Lower lobe of right lung (tissue), 2 donors: Measurements from ENCODE around the gene MAP1B. TPM values are rescaled to one million over a fixed set of nuclear protein-coding genes. Genes with fewer than 3 reads are reported as not detected.

Experiments
- ATAC-seq, 2 donors: fragments of 200-7000 bp; cut with Tn5 transposase; one replicate each; pipeline ENCODE4 v1.9.1; 2020 to 2022; ENCODE audit warnings: mild to moderate bottlenecking in 2 of 2, moderate library complexity in 2 of 2
- DNase-seq: peaks from one replicate; pipeline ENCODE4 v3.0.0-alpha.2; 2020
- H3K27ac ChIP-seq: fragments of 200-600 bp; one replicate; pipeline ENCODE4 v1.8.0; 2022
- H3K27me3 ChIP-seq: fragments of 200-600 bp; one replicate; pipeline ENCODE4 v1.8.0; 2022; ENCODE audit warnings: low read depth
- H3K36me3 ChIP-seq: fragments of 200-600 bp; one replicate; pipeline ENCODE4 v1.8.0; 2022; ENCODE audit warnings: mild to moderate bottlenecking
- H3K4me1 ChIP-seq: fragments of 200-600 bp; one replicate; pipeline ENCODE4 v1.8.0; 2022
- H3K4me3 ChIP-seq: fragments of 200-600 bp; one replicate; pipeline ENCODE4 v1.8.0; 2022; ENCODE audit warnings: mild to moderate bottlenecking
- H3K9me3 ChIP-seq: fragments of 200-600 bp; one replicate; pipeline ENCODE4 v1.8.0; 2022
- intact Hi-C: fragments of 100-400 bp; cut with DNase I; formaldehyde crosslinking; loops from one replicate; pipeline ENCODE4 v1.11.0; 2022
- total RNA-seq: library from RNA; stranded (reverse); fragmentation: NEBNext Ultra II Directional; extraction: Animal tissue kit (Norgen Biotek cat#: 25700); gene quantifications from one replicate; pipeline ENCODE4 v1.2.1, GENCODE V29; 2021
- TF ChIP-seq, protein P1 (sequence below): fragments of 200-600 bp; IDR thresholded peaks from one replicate; pipeline ENCODE4 v1.8.0; 2022; ENCODE audit warnings: antibody characterized with exemption, mild to moderate bottlenecking
- donor health status: DM: no; HTN: yes; CAD: no; lungs with severe emphysema.

Gene MAP1B
- total RNA-seq, 1 donor from 2014 or later, result 20.6 TPM

DNA sequence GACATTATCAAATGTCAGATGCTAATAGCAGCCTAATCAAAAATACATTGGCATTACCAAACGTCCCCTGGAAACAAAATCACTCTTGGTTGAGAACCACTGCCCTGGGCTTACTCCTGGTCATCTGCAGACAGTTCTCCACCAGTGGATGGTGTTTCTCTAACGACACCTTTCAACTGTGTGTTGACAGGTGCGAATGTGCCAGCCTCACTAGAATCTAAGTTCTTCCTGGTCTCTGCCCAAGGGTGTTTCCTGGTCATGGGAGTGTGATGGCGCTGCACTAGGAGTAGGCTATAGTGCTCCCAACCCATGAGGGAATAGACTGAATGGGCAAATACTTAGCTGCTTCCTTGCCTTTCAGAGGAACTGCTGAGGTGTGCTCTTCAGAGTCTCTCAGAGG is 106.9 kb downstream of the MAP1B start:
- H3K36me3 ChIP-seq, result peaks cover 16% of the 10 kb centered on the region
- H3K27ac ChIP-seq, result no peak overlapping the region
- intact Hi-C loops, result no loop called here
- peaks cover 7% of the 10 kb centered on the region for H3K4me1 ChIP-seq
- no peaks in the 10 kb centered on the region for H3K9me3 ChIP-seq
- ATAC-seq (no peak), DNase-seq (no peak)
- no peak overlapping the region for H3K4me3 ChIP-seq
- no peaks in the 10 kb centered on the region for H3K27me3 ChIP-seq
- TF ChIP-seq, protein P1, sequence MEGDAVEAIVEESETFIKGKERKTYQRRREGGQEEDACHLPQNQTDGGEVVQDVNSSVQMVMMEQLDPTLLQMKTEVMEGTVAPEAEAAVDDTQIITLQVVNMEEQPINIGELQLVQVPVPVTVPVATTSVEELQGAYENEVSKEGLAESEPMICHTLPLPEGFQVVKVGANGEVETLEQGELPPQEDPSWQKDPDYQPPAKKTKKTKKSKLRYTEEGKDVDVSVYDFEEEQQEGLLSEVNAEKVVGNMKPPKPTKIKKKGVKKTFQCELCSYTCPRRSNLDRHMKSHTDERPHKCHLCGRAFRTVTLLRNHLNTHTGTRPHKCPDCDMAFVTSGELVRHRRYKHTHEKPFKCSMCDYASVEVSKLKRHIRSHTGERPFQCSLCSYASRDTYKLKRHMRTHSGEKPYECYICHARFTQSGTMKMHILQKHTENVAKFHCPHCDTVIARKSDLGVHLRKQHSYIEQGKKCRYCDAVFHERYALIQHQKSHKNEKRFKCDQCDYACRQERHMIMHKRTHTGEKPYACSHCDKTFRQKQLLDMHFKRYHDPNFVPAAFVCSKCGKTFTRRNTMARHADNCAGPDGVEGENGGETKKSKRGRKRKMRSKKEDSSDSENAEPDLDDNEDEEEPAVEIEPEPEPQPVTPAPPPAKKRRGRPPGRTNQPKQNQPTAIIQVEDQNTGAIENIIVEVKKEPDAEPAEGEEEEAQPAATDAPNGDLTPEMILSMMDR, result no peak

- Histone ChIP-seq H3K27me3 (no peaks in the 10 kb centered on the region), H3K36me3 (peaks cover 42% of the 10 kb centered on the region), H3K27ac (no peak overlapping the region), H3K4me1 (no peaks in the 10 kb centered on the region), H3K9me3 (no peaks in the 10 kb centered on the region), H3K4me3 (no peak overlapping the region)
- TF ChIP-seq, protein P1, result no peak
- ATAC-seq (no peak), DNase-seq (no peak)
- intact Hi-C loops, result no loop called here
Measured at GRCh38 chr5:72216756-72217155, 109.5 kb downstream of the MAP1B start.

DNA sequence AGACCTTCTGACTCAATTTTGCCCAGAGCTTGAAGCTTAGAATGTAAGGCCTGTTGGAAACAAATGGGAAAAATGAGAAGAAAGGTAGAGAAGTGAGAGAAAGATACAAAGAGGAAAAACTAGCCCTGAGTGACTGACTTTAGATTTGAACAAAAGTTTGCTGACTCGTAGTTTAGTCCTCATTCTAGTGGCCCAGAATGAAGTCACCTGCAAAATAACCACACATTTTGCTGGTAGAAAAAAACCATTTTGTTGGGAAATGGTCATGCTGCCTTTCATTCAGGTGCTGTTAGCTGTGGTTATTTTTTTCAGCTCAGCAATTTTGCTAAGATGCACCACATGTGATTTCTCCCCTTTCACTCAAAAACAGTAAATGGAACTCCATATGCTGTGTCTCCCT is 113.8 kb downstream of the MAP1B start:
- intact Hi-C loops, result no loop called here
- H3K36me3 ChIP-seq, result peaks cover 85% of the 10 kb centered on the region
- H3K27me3 ChIP-seq, result no peaks in the 10 kb centered on the region
- DNase-seq (no peak), ATAC-seq (no peak)
- H3K9me3 ChIP-seq, result no peaks in the 10 kb centered on the region
- no peak overlapping the region for H3K27ac ChIP-seq
- no peaks in the 10 kb centered on the region for H3K4me1 ChIP-seq
- TF ChIP-seq, protein P1, result no peak
- H3K4me3 ChIP-seq, result no peak overlapping the region

GRCh38 chr5:72221541-72221940 is 114.3 kb downstream of the MAP1B start:
- H3K36me3 ChIP-seq, result peaks cover 88% of the 10 kb centered on the region
- no peak for ATAC-seq
- no peak for DNase-seq
- no peak overlapping the region for H3K4me3 ChIP-seq
- no peak overlapping the region for H3K27ac ChIP-seq
- intact Hi-C loops, result no loop called here
- no peaks in the 10 kb centered on the region for H3K9me3 ChIP-seq
- TF ChIP-seq, protein P1, result no peak
- H3K27me3 ChIP-seq, result no peaks in the 10 kb centered on the region
- no peaks in the 10 kb centered on the region for H3K4me1 ChIP-seq

GRCh38 chr5:72222521-72222920 is 115.2 kb downstream of the MAP1B start:
- TF ChIP-seq, protein P1, result no peak
- H3K27me3 ChIP-seq, result no peaks in the 10 kb centered on the region
- no peaks in the 10 kb centered on the region for H3K4me1 ChIP-seq
- DNase-seq, result no peak
- H3K36me3 ChIP-seq, result peaks cover 98% of the 10 kb centered on the region
- intact Hi-C loops, result no loop called here
- H3K4me3 ChIP-seq, result no peak overlapping the region
- H3K27ac ChIP-seq, result no peak overlapping the region
- H3K9me3 ChIP-seq, result no peaks in the 10 kb centered on the region
- ATAC-seq, result no peak

DNA sequence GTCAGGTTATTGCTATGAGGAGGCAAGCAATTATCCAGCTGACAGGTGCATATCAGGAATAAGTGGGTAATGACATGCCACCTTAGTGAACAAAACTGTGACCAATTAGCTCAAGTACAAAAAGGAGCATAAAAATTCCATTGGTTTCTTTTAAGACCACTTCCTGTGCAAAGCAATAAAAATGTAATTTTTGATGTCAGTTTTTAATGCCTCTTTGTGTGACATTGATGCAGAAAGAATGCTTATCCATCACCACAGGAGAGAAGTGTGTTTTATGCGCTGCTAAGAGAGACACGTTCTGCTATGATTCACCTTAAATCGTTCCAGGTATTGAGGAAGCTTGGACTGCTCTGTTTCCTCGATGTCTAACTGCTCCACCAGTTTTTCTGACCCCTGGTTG is 116.1 kb downstream of the MAP1B start:
- peaks cover 99% of the 10 kb centered on the region for H3K36me3 ChIP-seq
- DNase-seq (no peak), ATAC-seq (no peak)
- H3K4me1 ChIP-seq, result no peaks in the 10 kb centered on the region
- intact Hi-C loops, result no loop called here
- TF ChIP-seq, protein P1, result no peak
- no peaks in the 10 kb centered on the region for H3K27me3 ChIP-seq
- H3K27ac ChIP-seq, result no peak overlapping the region
- no peaks in the 10 kb centered on the region for H3K9me3 ChIP-seq
- H3K4me3 ChIP-seq, result no peak overlapping the region
